Measurements from ENCODE around the gene GRAP2.

DNA sequence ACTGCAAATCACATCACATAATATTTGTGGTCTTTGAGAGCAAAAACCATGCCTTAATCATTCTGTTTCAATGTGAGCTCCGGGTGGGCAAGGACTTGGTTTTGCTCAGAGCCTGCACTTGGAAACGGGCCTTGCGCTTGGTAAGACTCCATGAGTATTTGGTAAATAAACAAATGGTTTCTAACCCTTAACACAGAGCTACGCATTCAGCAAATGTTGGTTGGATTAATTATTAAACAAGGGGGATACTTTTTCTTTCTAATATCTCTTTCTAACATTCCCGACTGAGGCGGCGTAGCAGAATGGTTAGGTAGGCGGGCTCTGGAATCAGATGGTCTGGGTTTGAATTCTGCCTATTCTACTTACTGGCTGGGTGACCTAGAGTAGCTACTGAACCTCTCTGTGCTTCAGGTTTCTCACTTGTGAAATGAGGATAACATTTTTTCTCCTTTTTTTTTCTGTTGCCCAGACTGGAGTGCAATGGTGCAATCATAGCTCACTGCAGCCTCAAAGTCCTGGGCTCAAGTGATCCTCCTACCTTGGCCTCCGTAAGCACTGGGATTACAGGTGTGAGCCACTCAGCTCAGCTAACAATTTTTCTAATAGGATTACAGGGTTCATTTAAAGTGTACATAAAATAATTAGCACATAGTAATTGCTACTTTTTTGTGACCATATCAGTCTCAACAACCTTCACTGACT lies 90.4 kb downstream of the GRAP2 start:
- TF ChIP-seq BHLHE40 (IDR thresholded peaks at IDR 0.05; ENCODE audit: borderline replicate concordance in 1 of 2, low read depth in 2 of 2, low read length in 1 of 2) (no peak), KDM1A (IDR thresholded peaks at IDR 0.05; ENCODE audit: borderline replicate concordance) (no peak), POLR2AphosphoS5 (IDR thresholded peaks at IDR 0.05; ENCODE audit: low read length) (no peak), CHD4 (IDR thresholded peaks at IDR 0.05) (no peak), EP300 (IDR thresholded peaks at IDR 0.05; ENCODE audit: borderline replicate concordance in 1 of 2, control insufficient read depth in 1 of 2, low read depth in 2 of 2, low read length in 2 of 2) (no peak), POLR2A (IDR thresholded peaks at IDR 0.05; ENCODE audit: low read depth, low read length) (no peak), MEF2A (IDR thresholded peaks at IDR 0.05; ENCODE audit: insufficient read depth, low read depth, low read length) (no peak), SIX5 (IDR thresholded peaks at IDR 0.05; ENCODE audit: low read depth, low read length, severe bottlenecking) (no peak), EZH2 (IDR thresholded peaks at IDR 0.05; ENCODE audit: borderline replicate concordance, control insufficient read depth, low read depth, low read length) (no peak), CEBPB (IDR thresholded peaks at IDR 0.05; ENCODE audit: borderline replicate concordance in 1 of 2, low read depth in 2 of 2, low read length in 2 of 2) (no peak), YY1 (IDR thresholded peaks at IDR 0.05; ENCODE audit: low read depth, low read length) (no peak), HCFC1 (IDR thresholded peaks at IDR 0.05; ENCODE audit: low read length) (no peak)
- TF ChIP-seq, protein P1, sequence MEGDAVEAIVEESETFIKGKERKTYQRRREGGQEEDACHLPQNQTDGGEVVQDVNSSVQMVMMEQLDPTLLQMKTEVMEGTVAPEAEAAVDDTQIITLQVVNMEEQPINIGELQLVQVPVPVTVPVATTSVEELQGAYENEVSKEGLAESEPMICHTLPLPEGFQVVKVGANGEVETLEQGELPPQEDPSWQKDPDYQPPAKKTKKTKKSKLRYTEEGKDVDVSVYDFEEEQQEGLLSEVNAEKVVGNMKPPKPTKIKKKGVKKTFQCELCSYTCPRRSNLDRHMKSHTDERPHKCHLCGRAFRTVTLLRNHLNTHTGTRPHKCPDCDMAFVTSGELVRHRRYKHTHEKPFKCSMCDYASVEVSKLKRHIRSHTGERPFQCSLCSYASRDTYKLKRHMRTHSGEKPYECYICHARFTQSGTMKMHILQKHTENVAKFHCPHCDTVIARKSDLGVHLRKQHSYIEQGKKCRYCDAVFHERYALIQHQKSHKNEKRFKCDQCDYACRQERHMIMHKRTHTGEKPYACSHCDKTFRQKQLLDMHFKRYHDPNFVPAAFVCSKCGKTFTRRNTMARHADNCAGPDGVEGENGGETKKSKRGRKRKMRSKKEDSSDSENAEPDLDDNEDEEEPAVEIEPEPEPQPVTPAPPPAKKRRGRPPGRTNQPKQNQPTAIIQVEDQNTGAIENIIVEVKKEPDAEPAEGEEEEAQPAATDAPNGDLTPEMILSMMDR (IDR thresholded peaks at IDR 0.05 in 2 of 3, conservative IDR thresholded peaks at IDR 0.05 in 1 of 3; ENCODE audit: control insufficient read depth in 2 of 3, extremely low read depth in 1 of 3, insufficient read depth in 1 of 3, low read depth in 3 of 3, low read length in 3 of 3) = no peak
